ENCODE measurements around the gene JPH3. TPM values are rescaled to one million over a fixed set of nuclear protein-coding genes. Genes with fewer than 3 reads are reported as not detected.
"Not testable (repeated sequence)": the region's sequence is repeated elsewhere in the genome, so short reads cannot be mapped to it uniquely, and the experiment has no call there.

Gene JPH3
- polyA plus RNA-seq, 12 donors: 0.26 to 3.1 (median 0.44) TPM; not detected in 2

- no peak for DNase-seq
Measured at GRCh38 chr16:87572959-87573358, 29.3 kb upstream of the JPH3 start.

- DNase-seq: no peak
Measured at GRCh38 chr16:87575027-87575804, 27.1 kb upstream of the JPH3 start.

- no peak for DNase-seq
Measured at GRCh38 chr16:87576171-87576570, 26.1 kb upstream of the JPH3 start.

GRCh38 chr16:87578142-87578930, 24.0 kb upstream of the JPH3 start:
- DNase-seq: not testable (repeated sequence)

GRCh38 chr16:87579691-87580090, 22.6 kb upstream of the JPH3 start:
- no peak for DNase-seq

GRCh38 chr16:87580855-87581261, 21.4 kb upstream of the JPH3 start:
- no peak for DNase-seq

GRCh38 chr16:87581857-87582215, 20.5 kb upstream of the JPH3 start:
- peak; percentile 27 for DNase-seq

- DNase-seq: peak; percentile 45
Measured at GRCh38 chr16:87582216-87582965, 19.9 kb upstream of the JPH3 start.

- DNase-seq: no peak
Measured at GRCh38 chr16:87582966-87583325, 19.4 kb upstream of the JPH3 start.

- DNase-seq: no peak
Measured at GRCh38 chr16:87583453-87584131, 18.7 kb upstream of the JPH3 start.

GRCh38 chr16:87584271-87584670, 18.0 kb upstream of the JPH3 start:
- no peak for DNase-seq

GRCh38 chr16:87584975-87585374, 17.3 kb upstream of the JPH3 start:
- no peak for DNase-seq

- DNase-seq: no peak
Measured at GRCh38 chr16:87585442-87586200, 16.7 kb upstream of the JPH3 start.

GRCh38 chr16:87586201-87586782, 16.0 kb upstream of the JPH3 start:
- DNase-seq: no peak

- DNase-seq: no peak
Measured at GRCh38 chr16:87587636-87588035, 14.7 kb upstream of the JPH3 start.

- DNase-seq: no peak
Measured at GRCh38 chr16:87592018-87592712, 10.1 kb upstream of the JPH3 start.

GRCh38 chr16:87593710-87594258, 8.5 kb upstream of the JPH3 start:
- DNase-seq: no peak

- DNase-seq: no peak
Measured at GRCh38 chr16:87595712-87596111, 6.6 kb upstream of the JPH3 start.

- DNase-seq: no peak
Measured at GRCh38 chr16:87597324-87597830, 4.9 kb upstream of the JPH3 start.

GRCh38 chr16:87598431-87598830, 3.9 kb upstream of the JPH3 start:
- no peak for DNase-seq

Data from muscle of arm (tissue), 12 donors.